Prostate gland (tissue), 2 donors: ENCODE data around the gene ANKRD62. TPM values are rescaled to one million over a fixed set of nuclear protein-coding genes. Genes with fewer than 3 reads are reported as not detected.

Experiments used
- DNase-seq: peaks from one replicate; pipeline ENCODE4 v3.0.0-alpha.2; 2019; ENCODE audit warnings: low spot score
- H3K27ac ChIP-seq, 2 donors: fragments of 200-600 bp; sonication (generic); 2 replicates each; pipeline ENCODE4 v1.5.1; 2017 to 2019
- H3K27me3 ChIP-seq: fragments of 200-600 bp; sonication (generic); replicated peaks from 2 replicates; pipeline ENCODE4 v1.5.1; 2019; ENCODE audit not compliant: insufficient read depth
- H3K36me3 ChIP-seq, 2 donors: fragments of 200-600 bp; sonication (generic); 1 replicate in 1 of 2; 2 replicates in 1 of 2; pipeline versions ENCODE4 v1.5.1 to v1.8.1; 2017 to 2019
- H3K4me1 ChIP-seq: fragments of 200-600 bp; sonication (generic); replicated peaks from 2 replicates; pipeline ENCODE4 v1.5.1; 2019
- H3K4me3 ChIP-seq, 2 donors: fragments of 200-600 bp; sonication (generic); 2 replicates each; pipeline ENCODE4 v1.5.1; 2017 to 2019
- H3K9me3 ChIP-seq: fragments of 200-600 bp; sonication (generic); 2 replicates; pipeline ENCODE4 v1.5.1; 2017
- CTCF ChIP-seq, 4 experiments: fragments of 200-600 bp in 2 of 4; fragments of 450-650 bp in 2 of 4; sonication (generic) in 2 of 4; IDR thresholded peaks; 1 replicate in 3 of 4; 2 replicates in 1 of 4; pipeline ENCODE4 v1.5.1; 2016 to 2019; ENCODE audit warnings: antibody characterized with exemption in 4 of 4, mild to moderate bottlenecking in 2 of 4, moderate library complexity in 2 of 4
- POLR2A ChIP-seq: fragments of 450-650 bp; IDR thresholded peaks from one replicate; pipeline ENCODE4 v1.6.1; 2016; ENCODE audit warnings: antibody characterized with exemption, mild to moderate bottlenecking
- POLR2AphosphoS5 ChIP-seq: sonication (generic); formaldehyde crosslinking; IDR thresholded peaks from one replicate; pipeline ENCODE4 v1.6.1; 2017; ENCODE audit warnings: antibody characterized with exemption
- WGBS: methylation state at CpG from one replicate; pipeline ENCODE4 v1.1.5; 2018; 5-methylcytosine and 5-hydroxymethylcytosine counted together
- intact Hi-C: fragments of 100-400 bp; cut with DNase I; formaldehyde crosslinking; loops from one replicate; pipeline ENCODE4 v1.14.2; 2022
- total RNA-seq, 2 donors: library from RNA; depleted of rRNA; stranded (reverse); fragments of >200 nt; gene quantifications; one replicate each; pipeline ENCODE4 v1.1.0, GENCODE V29; 2016

The ANKRD62 gene
- total RNA-seq, 2 donors from 2014 or later: 4.3 TPM; not detected in 1

DNA sequence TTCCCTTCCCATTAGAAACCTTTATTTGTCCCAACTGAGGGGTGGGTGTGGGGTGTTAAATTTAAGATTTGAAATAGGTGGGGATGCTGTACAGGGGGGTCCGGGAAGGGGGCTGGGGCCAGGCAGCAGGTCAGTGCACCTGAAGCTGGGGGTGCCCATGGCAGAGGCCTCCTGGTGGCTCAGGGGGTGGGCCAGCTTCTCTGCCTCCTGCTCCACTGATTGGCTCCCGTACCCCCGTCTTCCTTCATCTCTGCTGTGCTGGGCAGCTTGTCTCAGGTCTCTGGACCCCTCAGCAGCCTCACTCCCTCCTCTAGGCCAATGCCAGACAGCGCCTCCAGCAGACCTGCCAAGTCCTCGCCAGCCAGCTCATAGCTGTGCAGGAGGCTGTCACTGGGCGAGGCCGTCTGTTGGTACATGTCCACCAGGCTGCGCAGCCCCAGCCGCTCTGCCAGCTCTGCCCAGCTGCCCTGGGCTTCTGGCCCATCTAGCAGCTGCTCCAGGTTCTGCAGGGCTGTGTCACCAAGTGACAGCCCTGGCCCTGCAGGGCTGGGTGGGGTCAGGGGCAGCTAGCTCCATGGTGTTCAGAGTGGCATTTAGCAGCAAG lies 2.0 kb upstream of the ANKRD62 start:
- no peak overlapping the region for H3K4me3 ChIP-seq
- TF ChIP-seq POLR2AphosphoS5 (no peak), POLR2A (no peak), CTCF (IDR thresholded peaks at IDR 0.05) (no peak)
- DNase-seq: no peak
- H3K36me3 ChIP-seq: no peaks in the 10 kb centered on the region
- intact Hi-C loops: loop anchor here (10.0 kb wide), 1 partner anchor 143 kb away; no protein-coding TSS in a partner anchor
- no peaks in the 10 kb centered on the region for H3K9me3 ChIP-seq
- no peaks in the 10 kb centered on the region for H3K27me3 ChIP-seq
- 66% methylated on average over 9 of the region's 9 CpGs for WGBS
- H3K27ac ChIP-seq: no peak overlapping the region
- H3K4me1 ChIP-seq: no peaks in the 10 kb centered on the region

DNA sequence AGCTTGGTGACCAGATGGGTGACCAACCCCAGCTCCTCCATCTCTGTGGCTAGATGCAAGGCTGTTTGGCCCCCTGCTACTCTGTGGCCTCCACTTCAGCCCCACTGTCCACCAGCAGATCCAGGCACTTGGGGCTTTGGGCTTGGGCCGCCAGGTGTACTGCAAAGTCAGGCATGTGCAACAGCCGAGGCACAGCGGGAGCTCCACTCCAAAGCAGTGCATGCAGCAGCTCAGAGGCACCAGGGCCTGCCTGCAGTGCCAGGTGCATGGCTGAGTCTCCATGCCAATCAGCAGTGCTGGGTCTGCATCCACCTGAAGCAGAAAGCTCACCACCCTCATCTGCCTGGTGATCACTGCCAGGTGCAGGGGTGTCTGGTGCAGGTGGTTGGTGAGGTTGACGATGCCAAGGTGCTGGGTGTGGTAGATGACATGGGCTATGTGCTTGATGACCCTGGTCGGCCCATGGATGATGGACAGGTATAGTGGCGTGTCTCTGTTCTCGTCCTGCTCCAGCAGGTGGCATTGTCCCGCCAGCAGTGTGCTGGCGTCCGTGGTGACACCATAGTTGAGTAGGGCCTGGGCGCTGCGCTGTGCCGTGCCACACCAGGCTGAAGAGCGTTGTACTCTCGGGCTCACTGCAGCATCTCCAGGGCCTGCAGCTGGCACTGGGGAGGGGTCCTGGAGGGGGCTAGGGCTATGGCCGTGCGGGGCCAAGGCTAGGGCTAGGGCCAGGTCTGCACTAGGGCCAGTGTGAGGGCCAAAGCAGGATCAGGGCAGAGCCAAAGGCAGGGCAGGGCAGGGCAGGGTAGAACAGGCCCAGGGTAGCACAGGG lies 1.0 kb upstream of the ANKRD62 start:
- Histone ChIP-seq H3K27ac (no peak overlapping the region), H3K9me3 (no peaks in the 10 kb centered on the region), H3K27me3 (peaks cover 1% of the 10 kb centered on the region), H3K4me1 (no peaks in the 10 kb centered on the region), H3K4me3 (no peak overlapping the region), H3K36me3 (no peaks in the 10 kb centered on the region)
- TF ChIP-seq CTCF (IDR thresholded peaks at IDR 0.05) (peak in 3 of 4 experiments; percentile 13 to 43 (median 37)), POLR2AphosphoS5 (no peak)
- 78% methylated on average over 15 of the region's 17 CpGs for WGBS
- DNase-seq: no peak
- intact Hi-C loops: loop anchor here (10.0 kb wide), 1 partner anchor 142 kb away; no protein-coding TSS in a partner anchor

DNA sequence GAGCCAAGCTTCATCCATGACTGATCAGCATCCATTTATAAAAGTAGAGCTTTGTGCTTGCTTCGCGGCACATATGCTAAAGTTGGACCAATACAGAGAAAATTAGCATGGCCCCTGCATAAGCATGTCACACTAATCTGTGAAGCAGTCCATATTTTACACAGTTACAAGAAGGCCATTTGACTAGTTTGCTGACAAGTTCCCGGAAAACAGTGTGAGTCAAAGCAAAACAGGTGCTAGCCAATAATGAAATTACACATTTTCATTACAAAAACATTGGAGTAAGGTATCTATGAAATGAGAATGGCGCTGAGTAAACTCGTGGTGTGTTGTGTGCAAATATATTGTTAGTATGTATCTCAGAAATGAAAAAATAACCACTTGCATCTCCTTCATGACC lies 4.7 kb downstream of the ANKRD62 start:
- Histone ChIP-seq H3K36me3 (no peaks in the 10 kb centered on the region), H3K27ac (no peak overlapping the region), H3K4me3 (no peak overlapping the region), H3K27me3 (peaks cover 2% of the 10 kb centered on the region), H3K9me3 (no peaks in the 10 kb centered on the region), H3K4me1 (no peaks in the 10 kb centered on the region)
- TF ChIP-seq POLR2A (no peak), CTCF (IDR thresholded peaks at IDR 0.05) (no peak), POLR2AphosphoS5 (no peak)
- WGBS: 85% methylated on average over 5 of the region's 5 CpGs
- intact Hi-C loops: loop anchor here (10.0 kb wide), 1 partner anchor 136 kb away; no protein-coding TSS in a partner anchor
- no peak for DNase-seq

- Histone ChIP-seq H3K9me3 (no peaks in the 10 kb centered on the region), H3K4me1 (no peaks in the 10 kb centered on the region), H3K27me3 (peaks cover 2% of the 10 kb centered on the region), H3K27ac (no peak overlapping the region), H3K36me3 (no peaks in the 10 kb centered on the region), H3K4me3 (no peak overlapping the region)
- TF ChIP-seq CTCF (IDR thresholded peaks at IDR 0.05) (no peak), POLR2AphosphoS5 (no peak), POLR2A (no peak)
- DNase-seq: no peak
- intact Hi-C loops: loop anchor here (10.0 kb wide), 1 partner anchor 136 kb away; no protein-coding TSS in a partner anchor
These were observed 5.5 kb downstream of the ANKRD62 start for GRCh38 chr18:12099160-12099559.
